GM19025 (cell line): ENCODE results near the gene MUC2.

Experiments used
- ATAC-seq: cut with Tn5 transposase; IDR thresholded peaks from one replicate; pipeline ENCODE4 v1.9.1; 2021; ENCODE audit warnings: mild to moderate bottlenecking, low read depth, moderate library complexity; ENCODE audit not compliant: unreplicated experiment

The MUC2 gene

GRCh38 chr11:1085440-1086170 is 10.9 kb downstream of the MUC2 start:
- ATAC-seq = no peak

- no peak for ATAC-seq
Measured at GRCh38 chr11:1086171-1087102, 11.8 kb downstream of the MUC2 start.

GRCh38 chr11:1087279-1087960 is 12.7 kb downstream of the MUC2 start:
- no peak for ATAC-seq

- no peak for ATAC-seq
Measured at GRCh38 chr11:1087961-1088926, 13.6 kb downstream of the MUC2 start.

- no peak for ATAC-seq
Measured at GRCh38 chr11:1088927-1089737, 14.5 kb downstream of the MUC2 start.

GRCh38 chr11:1089738-1090599 is 15.3 kb downstream of the MUC2 start:
- no peak for ATAC-seq

GRCh38 chr11:1090600-1091331 is 16.1 kb downstream of the MUC2 start:
- ATAC-seq = no peak

- no peak for ATAC-seq
Measured at GRCh38 chr11:1091332-1092083, 16.8 kb downstream of the MUC2 start.

- ATAC-seq = no peak
Measured at GRCh38 chr11:1092145-1092670, 17.5 kb downstream of the MUC2 start.

GRCh38 chr11:1092919-1093318 is 18.2 kb downstream of the MUC2 start:
- no peak for ATAC-seq

GRCh38 chr11:1099519-1100355 is 25.1 kb downstream of the MUC2 start:
- ATAC-seq = no peak

- ATAC-seq = no peak
Measured at GRCh38 chr11:1100417-1101245, 26.0 kb downstream of the MUC2 start.

- no peak for ATAC-seq
Measured at GRCh38 chr11:1101318-1102089, 26.8 kb downstream of the MUC2 start.
